ENCODE results near the gene ARID1B. TPM values are rescaled to one million over a fixed set of nuclear protein-coding genes. Genes with fewer than 3 reads are reported as not detected.

The ARID1B gene
- total RNA-seq, 1 donor from 2014 or later = 248 TPM

DNA sequence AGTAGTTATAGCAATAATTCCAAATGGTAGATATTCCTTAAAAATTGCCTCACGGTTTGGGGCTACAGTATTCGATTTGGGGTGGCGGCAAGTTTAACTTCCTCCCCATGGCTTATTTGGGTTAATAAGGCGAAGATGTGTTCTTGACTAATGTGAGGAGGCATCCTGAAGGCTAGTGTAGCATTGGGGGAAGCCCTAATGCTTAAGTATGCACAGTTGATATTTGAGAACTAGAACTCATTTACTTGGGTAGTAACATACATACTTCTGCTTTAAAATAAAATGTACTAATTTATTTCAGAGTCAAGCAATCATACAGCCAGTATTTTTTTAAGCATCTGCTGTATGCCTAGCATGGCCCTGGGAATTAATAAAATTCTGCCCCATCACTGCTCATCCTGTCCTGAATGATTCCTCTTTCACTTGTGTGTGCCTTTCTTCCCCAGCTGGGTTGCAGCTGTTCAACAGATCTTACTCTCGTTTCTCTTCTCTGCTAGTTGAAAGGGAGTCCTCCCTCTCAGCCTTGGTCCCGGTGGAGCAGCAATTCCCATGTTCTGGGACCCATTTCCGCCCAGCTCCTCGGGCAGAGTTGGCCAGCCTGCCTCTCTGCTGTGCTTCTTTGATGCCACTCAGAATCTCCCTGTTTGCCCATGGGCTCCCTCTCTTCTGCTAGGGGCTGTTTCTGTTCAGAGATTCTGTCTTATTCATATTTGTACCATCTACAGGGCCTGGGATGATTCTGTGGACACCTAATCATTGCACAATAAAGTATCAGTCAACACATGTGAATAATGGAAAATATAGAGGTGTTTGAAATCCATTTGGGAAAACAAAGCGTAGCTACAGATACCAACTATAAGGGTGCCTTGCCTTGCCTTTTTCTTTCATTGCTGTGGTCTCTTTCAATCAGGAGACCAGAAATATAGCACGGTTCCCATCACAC lies 104.8 kb downstream of the ARID1B start:
- H3K4me3 Mint-ChIP-seq = no peak overlapping the region

GRCh38 chr6:156883497-156884252 lies 106.5 kb downstream of the ARID1B start:
- intact Hi-C loops (cut with micrococcal nuclease) = loop anchor here (2.0 kb wide), 1 partner anchor 15 kb away; no protein-coding TSS in a partner anchor
- Mint-ChIP-seq H3K36me3 (ENCODE audit: low read depth) (peaks cover 14% of the 10 kb centered on the region), H3K27me3 (no peaks in the 10 kb centered on the region), H3K4me3 (peak overlapping the region; percentile 44), H3K9me3 (no peaks in the 10 kb centered on the region), H3K4me1 (peaks cover 86% of the 10 kb centered on the region), H3K27ac (peak overlapping the region; percentile 43)
- DNase-seq (no peak), ATAC-seq (ENCODE audit: low read depth) (peak; percentile 46)
- TF ChIP-seq CTCF (IDR thresholded peaks at IDR 0.05) = no peak
- CTCF ChIA-PET = interaction anchor here (1.4 kb wide), 1 partner anchor 69 kb away, joined by 3 read pairs; no protein-coding TSS in a partner anchor
- POLR2A ChIA-PET = interaction anchor here (1.2 kb wide), 1 partner anchor 186 kb away, joined by 3 read pairs; no protein-coding TSS in a partner anchor

More for the DNA sequence above, 104.8 kb downstream of the ARID1B start:
- no peak for DNase-seq
- CTCF ChIA-PET = no interaction called here
- POLR2A ChIA-PET = no interaction called here
- peak; percentile 29 for ATAC-seq (ENCODE audit: low read depth)
- H3K27ac Mint-ChIP-seq = peak overlapping the region; percentile 54
- H3K9me3 Mint-ChIP-seq = no peaks in the 10 kb centered on the region
- no peak for TF ChIP-seq CTCF (IDR thresholded peaks at IDR 0.05)
- intact Hi-C loops (cut with micrococcal nuclease) = loop anchor here (2.0 kb wide), 1 partner anchor 17 kb away; no protein-coding TSS in a partner anchor
- H3K27me3 Mint-ChIP-seq = no peaks in the 10 kb centered on the region
- peaks cover 13% of the 10 kb centered on the region for H3K36me3 Mint-ChIP-seq (ENCODE audit: low read depth)
- peaks cover 87% of the 10 kb centered on the region for H3K4me1 Mint-ChIP-seq

GRCh38 chr6:156884306-156884705 lies 107.1 kb downstream of the ARID1B start:
- intact Hi-C loops (cut with micrococcal nuclease) = no loop called here
- H3K36me3 Mint-ChIP-seq (ENCODE audit: low read depth) = peaks cover 14% of the 10 kb centered on the region

GRCh38 chr6:156885562-156885961 lies 108.4 kb downstream of the ARID1B start:
- Mint-ChIP-seq H3K4me3 (no peak overlapping the region), H3K27ac (no peak overlapping the region), H3K9me3 (no peaks in the 10 kb centered on the region), H3K36me3 (ENCODE audit: low read depth) (peaks cover 14% of the 10 kb centered on the region), H3K4me1 (peaks cover 80% of the 10 kb centered on the region), H3K27me3 (no peaks in the 10 kb centered on the region)
- TF ChIP-seq CTCF (IDR thresholded peaks at IDR 0.05) = no peak
- DNase-seq (no peak), ATAC-seq (ENCODE audit: low read depth) (no peak)
- POLR2A ChIA-PET = no interaction called here
- intact Hi-C loops (cut with micrococcal nuclease) = no loop called here
- CTCF ChIA-PET = no interaction called here

More at GRCh38 chr6:156884306-156884705, 107.1 kb downstream of the ARID1B start:
- Mint-ChIP-seq H3K27me3 (no peaks in the 10 kb centered on the region), H3K9me3 (no peaks in the 10 kb centered on the region), H3K4me1 (peaks cover 80% of the 10 kb centered on the region), H3K27ac (peak overlapping the region; percentile 4), H3K4me3 (no peak overlapping the region)
- DNase-seq (no peak), ATAC-seq (ENCODE audit: low read depth) (no peak)
- POLR2A ChIA-PET = interaction anchor here (1.2 kb wide), 1 partner anchor 186 kb away, joined by 3 read pairs; no protein-coding TSS in a partner anchor
- no peak for TF ChIP-seq CTCF (IDR thresholded peaks at IDR 0.05)
- CTCF ChIA-PET = interaction anchor here (1.4 kb wide), 1 partner anchor 69 kb away, joined by 3 read pairs; no protein-coding TSS in a partner anchor
